Measurements from ENCODE around the gene ARSB. TPM values are rescaled to one million over a fixed set of nuclear protein-coding genes. Genes with fewer than 3 reads are reported as not detected.

ARSB gene
- total and polyA plus RNA-seq, 10 of the 15 experiments (the other 5 are each of a cell fraction or from before 2014, with no cell fraction given), result 1.2 to 8.2 (median 6.1) TPM

GRCh38 chr5:78930721-78931120 lies 54.4 kb downstream of the ARSB start (continued):
- TF ChIP-seq, protein P1, sequence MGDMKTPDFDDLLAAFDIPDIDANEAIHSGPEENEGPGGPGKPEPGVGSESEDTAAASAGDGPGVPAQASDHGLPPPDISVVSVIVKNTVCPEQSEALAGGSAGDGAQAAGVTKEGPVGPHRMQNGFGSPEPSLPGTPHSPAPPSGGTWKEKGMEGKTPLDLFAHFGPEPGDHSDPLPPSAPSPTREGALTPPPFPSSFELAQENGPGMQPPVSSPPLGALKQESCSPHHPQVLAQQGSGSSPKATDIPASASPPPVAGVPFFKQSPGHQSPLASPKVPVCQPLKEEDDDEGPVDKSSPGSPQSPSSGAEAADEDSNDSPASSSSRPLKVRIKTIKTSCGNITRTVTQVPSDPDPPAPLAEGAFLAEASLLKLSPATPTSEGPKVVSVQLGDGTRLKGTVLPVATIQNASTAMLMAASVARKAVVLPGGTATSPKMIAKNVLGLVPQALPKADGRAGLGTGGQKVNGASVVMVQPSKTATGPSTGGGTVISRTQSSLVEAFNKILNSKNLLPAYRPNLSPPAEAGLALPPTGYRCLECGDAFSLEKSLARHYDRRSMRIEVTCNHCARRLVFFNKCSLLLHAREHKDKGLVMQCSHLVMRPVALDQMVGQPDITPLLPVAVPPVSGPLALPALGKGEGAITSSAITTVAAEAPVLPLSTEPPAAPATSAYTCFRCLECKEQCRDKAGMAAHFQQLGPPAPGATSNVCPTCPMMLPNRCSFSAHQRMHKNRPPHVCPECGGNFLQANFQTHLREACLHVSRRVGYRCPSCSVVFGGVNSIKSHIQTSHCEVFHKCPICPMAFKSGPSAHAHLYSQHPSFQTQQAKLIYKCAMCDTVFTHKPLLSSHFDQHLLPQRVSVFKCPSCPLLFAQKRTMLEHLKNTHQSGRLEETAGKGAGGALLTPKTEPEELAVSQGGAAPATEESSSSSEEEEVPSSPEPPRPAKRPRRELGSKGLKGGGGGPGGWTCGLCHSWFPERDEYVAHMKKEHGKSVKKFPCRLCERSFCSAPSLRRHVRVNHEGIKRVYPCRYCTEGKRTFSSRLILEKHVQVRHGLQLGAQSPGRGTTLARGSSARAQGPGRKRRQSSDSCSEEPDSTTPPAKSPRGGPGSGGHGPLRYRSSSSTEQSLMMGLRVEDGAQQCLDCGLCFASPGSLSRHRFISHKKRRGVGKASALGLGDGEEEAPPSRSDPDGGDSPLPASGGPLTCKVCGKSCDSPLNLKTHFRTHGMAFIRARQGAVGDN (IDR thresholded peaks at IDR 0.05), result no peak
- TF ChIP-seq MEF2B (IDR thresholded peaks at IDR 0.05; ENCODE audit: partially characterized antibody, poor library complexity, severe bottlenecking), result no peak
- no peak for TF ChIP-seq IKZF2 (IDR thresholded peaks at IDR 0.05)

GRCh38 chr5:78929833-78930232 lies 55.3 kb downstream of the ARSB start:
- ChIA-PET POLR2A (no interaction called here), SMC1A (ENCODE audit: uncharacterized antibody, unreplicated experiment) (no interaction called here), CTCF (no interaction called here), RAD21 (ENCODE audit: unreplicated experiment) (no interaction called here)
- in situ Hi-C loops (cut with MboI) (no loop called here), intact Hi-C loops (cut with micrococcal nuclease; ENCODE audit: unreplicated experiment) (no loop called here)
- no peaks in the 10 kb centered on the region for H3K79me2 ChIP-seq (ENCODE audit: control insufficient read depth, insufficient read depth, low read length)
- BruUV-seq (replicated peaks), result no TSS peak
- H3K36me3 ChIP-seq (ENCODE audit: control insufficient read depth in 2 of 2, insufficient read depth in 2 of 2, low read length in 1 of 2), result no peaks in the 10 kb centered on the region
- FAIRE-seq, result no peak
- H3K4me3 ChIP-seq, result no peak overlapping the region
- no peak overlapping the region for H3K9ac ChIP-seq (ENCODE audit: control insufficient read depth, insufficient read depth, low read length)
- TF ChIP-seq RUNX3 (IDR thresholded peaks at IDR 0.05; ENCODE audit: low read length) (no peak), IKZF1 (conservative IDR thresholded peaks at IDR 0.05) (no peak), BRCA1 (IDR thresholded peaks at IDR 0.05; ENCODE audit: low read depth, low read length) (no peak), FOXK2 (IDR thresholded peaks at IDR 0.05) (no peak), KLF5 (IDR thresholded peaks at IDR 0.05; ENCODE audit: partially characterized antibody) (no peak), RFX5 (IDR thresholded peaks at IDR 0.05; ENCODE audit: low read depth, low read length) (no peak), POLR2AphosphoS2 (IDR thresholded peaks at IDR 0.05; ENCODE audit: low read depth, low read length) (no peak), RCOR1 (conservative IDR thresholded peaks at IDR 0.05; ENCODE audit: low read depth, low read length) (no peak), ASH2L (IDR thresholded peaks at IDR 0.05; ENCODE audit: borderline replicate concordance, low read depth) (no peak), SIN3A (IDR thresholded peaks at IDR 0.05; ENCODE audit: low read depth, low read length) (no peak)
- TF ChIP-seq, protein P2, sequence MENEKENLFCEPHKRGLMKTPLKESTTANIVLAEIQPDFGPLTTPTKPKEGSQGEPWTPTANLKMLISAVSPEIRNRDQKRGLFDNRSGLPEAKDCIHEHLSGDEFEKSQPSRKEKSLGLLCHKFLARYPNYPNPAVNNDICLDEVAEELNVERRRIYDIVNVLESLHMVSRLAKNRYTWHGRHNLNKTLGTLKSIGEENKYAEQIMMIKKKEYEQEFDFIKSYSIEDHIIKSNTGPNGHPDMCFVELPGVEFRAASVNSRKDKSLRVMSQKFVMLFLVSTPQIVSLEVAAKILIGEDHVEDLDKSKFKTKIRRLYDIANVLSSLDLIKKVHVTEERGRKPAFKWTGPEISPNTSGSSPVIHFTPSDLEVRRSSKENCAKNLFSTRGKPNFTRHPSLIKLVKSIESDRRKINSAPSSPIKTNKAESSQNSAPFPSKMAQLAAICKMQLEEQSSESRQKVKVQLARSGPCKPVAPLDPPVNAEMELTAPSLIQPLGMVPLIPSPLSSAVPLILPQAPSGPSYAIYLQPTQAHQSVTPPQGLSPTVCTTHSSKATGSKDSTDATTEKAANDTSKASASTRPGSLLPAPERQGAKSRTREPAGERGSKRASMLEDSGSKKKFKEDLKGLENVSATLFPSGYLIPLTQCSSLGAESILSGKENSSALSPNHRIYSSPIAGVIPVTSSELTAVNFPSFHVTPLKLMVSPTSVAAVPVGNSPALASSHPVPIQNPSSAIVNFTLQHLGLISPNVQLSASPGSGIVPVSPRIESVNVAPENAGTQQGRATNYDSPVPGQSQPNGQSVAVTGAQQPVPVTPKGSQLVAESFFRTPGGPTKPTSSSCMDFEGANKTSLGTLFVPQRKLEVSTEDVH (IDR thresholded peaks at IDR 0.05; ENCODE audit: low read depth, partially characterized antibody), result no peak
- H3K4me1 ChIP-seq (ENCODE audit: control insufficient read depth, insufficient read depth, low read length), result no peaks in the 10 kb centered on the region
- ATAC-seq, result no peak
- H3K9me3 ChIP-seq (replicated peaks; ENCODE audit: control insufficient read depth, insufficient read depth, low read length), result no peaks in the 10 kb centered on the region
- no peaks in the 10 kb centered on the region for H3K27me3 ChIP-seq (replicated peaks in 1 of 2; ENCODE audit: control insufficient read depth in 2 of 2, insufficient read depth in 2 of 2, low read length in 1 of 2)
- no peak overlapping the region for H3K27ac ChIP-seq (ENCODE audit: control insufficient read depth, insufficient read depth)
- H4K20me1 ChIP-seq (ENCODE audit: control insufficient read depth, insufficient read depth), result no peaks in the 10 kb centered on the region
- no peak overlapping the region for H3K4me2 ChIP-seq (ENCODE audit: control insufficient read depth, insufficient read depth)
- 88% methylated on average over 4 of the region's 4 CpGs for WGBS (ENCODE audit: insufficient coverage, insufficient replicate concordance, low lambda C conversion rate, missing lambda C conversion rate)
- DNase-seq (ENCODE audit: low read depth, low spot score), result no peak
- H2AFZ ChIP-seq (ENCODE audit: control insufficient read depth, low read depth, low read length), result no peak overlapping the region

Measured in GM12878 (cell line).